ENCODE data around the gene RNASE12.

GRCh38 chr14:20555845-20556244 lies 35.3 kb downstream of the RNASE12 start:
- TF ChIP-seq EZH2 (IDR thresholded peaks at IDR 0.05) (no peak), POLR2AphosphoS5 (IDR thresholded peaks at IDR 0.05; ENCODE audit: borderline replicate concordance, low read depth, low read length) (no peak), FOXP2 (optimal IDR thresholded peaks at IDR 0.05; ENCODE audit: control extremely low read depth, extremely low read length, insufficient read depth) (no peak)
